Motor neuron (in vitro differentiated cells): ENCODE data around the gene SPAG6. TPM values are rescaled to one million over a fixed set of nuclear protein-coding genes. Genes with fewer than 3 reads are reported as not detected.

ENCODE experiments used
- ATAC-seq, 8 experiments: fragments of 200-7000 bp; cut with Tn5 transposase; replicated peaks in 6 of 8; 2 replicates each; pipeline ENCODE4 v1.8.0; 2021; ENCODE audit warnings: mild to moderate bottlenecking in 8 of 8, moderate library complexity in 8 of 8
- H3K27ac ChIP-seq, 2 donors: fragments of 250-450 bp; sonication (Bioruptor Pico); 2 replicates each; pipeline ENCODE4 v1.9.0; 2021; ENCODE audit warnings: antibody characterized with exemption in 2 of 2, mild to moderate bottlenecking in 2 of 2, moderate library complexity in 1 of 2
- H3K4me1 ChIP-seq, 2 donors: fragments of 250-450 bp; sonication (Bioruptor Pico); replicated peaks in 1 of 2; 2 replicates each; pipeline ENCODE4 v1.6.1; 2021; ENCODE audit warnings: antibody characterized with exemption in 2 of 2, mild to moderate bottlenecking in 2 of 2, moderate library complexity in 1 of 2
- H3K4me3 ChIP-seq, 5 donors: fragments of 250-450 bp; sonication (Bioruptor Pico); 2 replicates each; pipeline ENCODE4 v1.9.0; 2021; ENCODE audit warnings: antibody characterized with exemption in 5 of 5, mild to moderate bottlenecking in 5 of 5, moderate library complexity in 4 of 5
- whole genome bisulfite sequencing, 10 experiments: fragments of 450-650 bp; shearing (Covaris generic); methylation state at CpG; one replicate each; pipeline ENCODE4 v1.0.0; 2022; 5-methylcytosine and 5-hydroxymethylcytosine counted together
- in situ Hi-C, 9 experiments: fragments of 400-800 bp; cut with MboI; loops; one replicate each; pipeline ENCODE4 v1.15.0; 2021; ENCODE audit warnings: low sequenced_read_pairs in 9 of 9, low pct_unique_long_range_greater_than_20kb in 2 of 9; ENCODE audit not compliant: unreplicated experiment in 9 of 9
- total RNA-seq, 8 experiments: library from RNA; unstranded; fragments of 300-600 nt; gene quantifications; 2 replicates each; pipeline versions ENCODE4 v1.2.3 to v1.2.4, GENCODE V29; 2022

Gene SPAG6
- total RNA-seq, 8 experiments from 2014 or later = 0.17 to 67.7 (median 1.8) TPM; not detected in 1

GRCh38 chr10:22466763-22467334, 121.6 kb downstream of the SPAG6 start:
- WGBS, 10 experiments = 29 to 100% (median 90%) methylated on average over 1 to 3 of the region's 3 CpGs
- Histone ChIP-seq H3K4me3 (no peak overlapping the region), H3K27ac (no peak overlapping the region), H3K4me1 (peaks cover 10 to 14% of the 10 kb centered on the region in 2 donors)
- ATAC-seq = peak in 1 of 8 experiments; percentile 50
- in situ Hi-C loops = no loop called here

Other genes with a start within 250 kb of the SPAG6 start
- 1 to 10 TPM in 3 of 8 experiments, not detected in 5; 1.2 to 3.1 (median 3.1) TPM for gene EBLN1, start 127.5 kb upstream of the SPAG6 start, total RNA-seq
- 100 to 1,000 TPM in 1 of 8 experiments, 10 to 100 TPM in 7; 62.3 to 106 (median 79.1) TPM for gene COMMD3, start 29.1 kb upstream of the SPAG6 start, total RNA-seq
- 10 to 100 TPM; 37.3 to 72.5 (median 49.3) TPM for gene BMI1, start 24.4 kb upstream of the SPAG6 start, total RNA-seq